ENCODE measurements around the gene LIMCH1.
"Not testable (repeated sequence)": the region's sequence is repeated elsewhere in the genome, so short reads cannot be mapped to it uniquely, and the experiment has no call there.

The LIMCH1 gene, protein sequence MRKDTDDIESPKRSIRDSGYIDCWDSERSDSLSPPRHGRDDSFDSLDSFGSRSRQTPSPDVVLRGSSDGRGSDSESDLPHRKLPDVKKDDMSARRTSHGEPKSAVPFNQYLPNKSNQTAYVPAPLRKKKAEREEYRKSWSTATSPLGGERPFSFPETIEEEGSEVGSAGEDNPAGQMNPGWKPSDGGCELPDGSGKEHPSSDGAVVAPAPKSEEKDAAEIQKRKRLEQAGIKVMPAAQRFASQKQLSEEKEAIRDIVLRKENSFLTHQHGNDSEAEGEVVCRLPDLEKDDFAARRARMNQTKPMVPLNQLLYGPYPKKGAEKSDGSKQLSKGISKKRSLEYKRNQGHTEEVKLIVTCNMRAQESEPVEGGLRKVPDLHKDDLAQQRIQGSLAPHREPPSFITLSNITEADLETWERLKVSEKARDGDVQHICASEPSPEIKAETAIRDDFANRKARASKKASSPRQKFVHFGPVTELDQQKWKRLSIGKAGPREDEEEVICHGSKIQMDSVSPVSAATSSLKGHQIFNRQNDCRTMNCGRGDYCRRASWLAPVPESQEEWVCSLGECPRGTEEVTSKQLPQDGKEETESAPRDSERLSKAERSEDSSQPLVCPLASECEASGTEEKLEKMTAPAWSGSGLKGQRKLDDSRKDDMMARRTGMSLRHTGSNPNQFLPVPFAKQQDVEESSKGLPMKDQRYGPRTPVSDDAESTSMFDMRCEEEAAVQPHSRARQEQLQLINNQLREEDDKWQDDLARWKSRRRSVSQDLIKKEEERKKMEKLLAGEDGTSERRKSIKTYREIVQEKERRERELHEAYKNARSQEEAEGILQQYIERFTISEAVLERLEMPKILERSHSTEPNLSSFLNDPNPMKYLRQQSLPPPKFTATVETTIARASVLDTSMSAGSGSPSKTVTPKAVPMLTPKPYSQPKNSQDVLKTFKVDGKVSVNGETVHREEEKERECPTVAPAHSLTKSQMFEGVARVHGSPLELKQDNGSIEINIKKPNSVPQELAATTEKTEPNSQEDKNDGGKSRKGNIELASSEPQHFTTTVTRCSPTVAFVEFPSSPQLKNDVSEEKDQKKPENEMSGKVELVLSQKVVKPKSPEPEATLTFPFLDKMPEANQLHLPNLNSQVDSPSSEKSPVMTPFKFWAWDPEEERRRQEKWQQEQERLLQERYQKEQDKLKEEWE (N-terminal part only)

DNA sequence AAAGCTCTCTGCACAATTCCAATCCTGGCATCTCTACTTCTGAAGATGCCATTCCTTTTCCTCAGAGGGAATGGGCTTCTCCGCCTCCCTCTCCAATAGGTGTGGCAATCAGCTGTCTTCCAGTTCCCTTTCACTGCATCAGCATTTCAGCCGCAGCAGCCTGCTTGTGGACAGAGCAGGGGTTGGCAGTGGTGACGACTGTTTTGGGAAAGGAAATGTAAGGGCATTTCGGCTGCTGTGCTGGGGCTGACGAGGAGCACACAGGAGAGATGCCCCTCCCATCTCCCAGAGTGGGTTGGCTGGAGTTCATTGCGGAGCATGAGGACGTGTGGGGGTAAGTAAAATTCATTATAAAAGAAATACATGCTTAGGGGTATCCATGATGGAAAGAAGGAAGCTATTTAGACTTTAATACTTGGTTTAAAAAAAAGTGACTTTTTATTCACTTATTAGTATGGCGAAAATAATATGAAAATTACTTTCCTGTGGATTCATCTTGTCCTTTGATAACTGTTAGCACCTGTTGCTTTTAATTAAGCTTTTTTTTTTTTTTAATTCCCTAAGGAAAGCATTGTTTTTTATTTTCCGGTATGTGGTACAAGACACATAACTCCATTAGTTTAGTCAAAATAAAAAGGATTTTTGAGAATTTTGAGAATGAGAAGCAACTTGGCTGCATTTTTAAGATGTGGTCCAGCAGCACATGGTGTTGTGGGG lies at the start of gene LIMCH1:
TSS of gene LIMCH1 (plus strand) at position 141 of the 717 bp plus-strand sequence. CDS start 67,839 bp downstream, outside the sequence.
- no peaks in the 10 kb centered on the region for H3K79me2 ChIP-seq (ENCODE audit: insufficient read depth, low read depth)
- H3K9ac ChIP-seq, result no peak within 1 kb of the TSS
- H3K27ac ChIP-seq, result no peak within 1 kb of the TSS
- H3K4me3 ChIP-seq (IDR thresholded peaks at IDR 0.05; ENCODE audit: insufficient read depth, low read depth, low read length), result no peak within 1 kb of the TSS
- H3K4me2 ChIP-seq, result no peak within 1 kb of the TSS
- no peaks in the 10 kb centered on the region for H3K36me3 ChIP-seq (ENCODE audit: insufficient read depth)
- H4K20me1 ChIP-seq (ENCODE audit: insufficient read depth), result no peaks in the 10 kb centered on the region
- TF ChIP-seq, protein P1, sequence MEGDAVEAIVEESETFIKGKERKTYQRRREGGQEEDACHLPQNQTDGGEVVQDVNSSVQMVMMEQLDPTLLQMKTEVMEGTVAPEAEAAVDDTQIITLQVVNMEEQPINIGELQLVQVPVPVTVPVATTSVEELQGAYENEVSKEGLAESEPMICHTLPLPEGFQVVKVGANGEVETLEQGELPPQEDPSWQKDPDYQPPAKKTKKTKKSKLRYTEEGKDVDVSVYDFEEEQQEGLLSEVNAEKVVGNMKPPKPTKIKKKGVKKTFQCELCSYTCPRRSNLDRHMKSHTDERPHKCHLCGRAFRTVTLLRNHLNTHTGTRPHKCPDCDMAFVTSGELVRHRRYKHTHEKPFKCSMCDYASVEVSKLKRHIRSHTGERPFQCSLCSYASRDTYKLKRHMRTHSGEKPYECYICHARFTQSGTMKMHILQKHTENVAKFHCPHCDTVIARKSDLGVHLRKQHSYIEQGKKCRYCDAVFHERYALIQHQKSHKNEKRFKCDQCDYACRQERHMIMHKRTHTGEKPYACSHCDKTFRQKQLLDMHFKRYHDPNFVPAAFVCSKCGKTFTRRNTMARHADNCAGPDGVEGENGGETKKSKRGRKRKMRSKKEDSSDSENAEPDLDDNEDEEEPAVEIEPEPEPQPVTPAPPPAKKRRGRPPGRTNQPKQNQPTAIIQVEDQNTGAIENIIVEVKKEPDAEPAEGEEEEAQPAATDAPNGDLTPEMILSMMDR (conservative IDR thresholded peaks at IDR 0.05; ENCODE audit: low read depth, low read length), result no peak
- H3K4me1 ChIP-seq (ENCODE audit: low read depth, poor library complexity, severe bottlenecking), result no peaks in the 10 kb centered on the region
- H3K27me3 ChIP-seq (ENCODE audit: insufficient read depth, low read depth), result no peaks in the 10 kb centered on the region
- H2AFZ ChIP-seq (ENCODE audit: low read depth), result no peak within 1 kb of the TSS

DNA sequence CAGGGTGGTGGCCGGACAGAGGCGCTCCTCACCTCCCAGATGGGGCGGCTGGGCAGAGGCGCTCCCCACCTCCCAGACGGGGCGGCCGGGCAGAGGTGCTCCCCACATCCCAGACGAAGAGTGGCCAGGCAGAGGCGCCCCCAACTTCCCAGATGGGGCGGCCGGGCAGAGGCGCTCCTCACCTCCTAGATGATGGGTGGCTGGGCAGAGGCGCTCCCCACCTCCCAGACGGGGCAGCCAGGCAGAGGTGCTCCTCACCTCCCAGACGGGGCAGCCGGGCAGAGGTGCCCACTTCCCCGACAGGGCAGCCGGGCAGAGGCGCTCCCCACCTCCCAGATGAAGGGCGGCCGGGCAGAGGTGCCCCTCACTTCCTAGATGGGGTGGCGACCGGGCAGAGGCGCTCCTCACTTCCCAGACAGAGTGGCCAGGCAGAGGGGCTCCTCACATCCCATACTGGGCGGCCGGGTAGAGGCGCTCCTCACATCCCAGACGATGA lies 46.8 kb upstream of the LIMCH1 start:
- not testable (repeated sequence) for H3K27me3 ChIP-seq (ENCODE audit: insufficient read depth, low read depth); H3K79me2 ChIP-seq (ENCODE audit: insufficient read depth, low read depth); H2AFZ ChIP-seq (ENCODE audit: low read depth); H3K36me3 ChIP-seq (ENCODE audit: insufficient read depth); H3K4me1 ChIP-seq (ENCODE audit: low read depth, poor library complexity, severe bottlenecking); H3K4me3 ChIP-seq (IDR thresholded peaks at IDR 0.05; ENCODE audit: insufficient read depth, low read depth, low read length); H3K4me2 ChIP-seq; H3K9ac ChIP-seq; H4K20me1 ChIP-seq (ENCODE audit: insufficient read depth); H3K27ac ChIP-seq

DNA sequence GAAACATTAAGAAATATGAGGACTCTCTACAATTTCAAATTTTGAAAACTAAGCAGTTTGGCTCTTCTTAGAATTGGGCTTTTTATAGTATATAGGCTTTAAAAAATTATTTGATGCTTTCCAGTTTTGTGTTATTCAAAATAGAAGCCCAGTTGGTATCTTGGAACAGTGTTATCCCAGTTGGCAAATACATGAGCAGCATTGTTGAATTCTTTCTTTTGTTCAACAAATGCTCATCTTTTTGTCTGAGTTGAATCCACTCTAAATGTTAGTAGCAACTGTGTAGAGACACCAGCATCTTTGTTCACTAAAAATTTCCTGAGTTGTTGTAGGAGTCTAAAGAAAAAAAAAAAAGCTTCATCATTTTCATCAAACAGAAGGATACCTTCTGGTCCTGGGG lies 41.0 kb upstream of the LIMCH1 start:
- Histone ChIP-seq H4K20me1 (ENCODE audit: insufficient read depth) (no peaks in the 10 kb centered on the region), H3K9ac (no peak overlapping the region), H3K36me3 (ENCODE audit: insufficient read depth) (no peaks in the 10 kb centered on the region), H3K4me2 (no peak overlapping the region), H2AFZ (ENCODE audit: low read depth) (no peak overlapping the region), H3K4me1 (ENCODE audit: low read depth, poor library complexity, severe bottlenecking) (no peaks in the 10 kb centered on the region), H3K4me3 (IDR thresholded peaks at IDR 0.05; ENCODE audit: insufficient read depth, low read depth, low read length) (no peak overlapping the region), H3K79me2 (ENCODE audit: insufficient read depth, low read depth) (no peaks in the 10 kb centered on the region), H3K27me3 (ENCODE audit: insufficient read depth, low read depth) (no peaks in the 10 kb centered on the region), H3K27ac (no peak overlapping the region)
- TF ChIP-seq, protein P1 (conservative IDR thresholded peaks at IDR 0.05; ENCODE audit: low read depth, low read length), result no peak

DNA sequence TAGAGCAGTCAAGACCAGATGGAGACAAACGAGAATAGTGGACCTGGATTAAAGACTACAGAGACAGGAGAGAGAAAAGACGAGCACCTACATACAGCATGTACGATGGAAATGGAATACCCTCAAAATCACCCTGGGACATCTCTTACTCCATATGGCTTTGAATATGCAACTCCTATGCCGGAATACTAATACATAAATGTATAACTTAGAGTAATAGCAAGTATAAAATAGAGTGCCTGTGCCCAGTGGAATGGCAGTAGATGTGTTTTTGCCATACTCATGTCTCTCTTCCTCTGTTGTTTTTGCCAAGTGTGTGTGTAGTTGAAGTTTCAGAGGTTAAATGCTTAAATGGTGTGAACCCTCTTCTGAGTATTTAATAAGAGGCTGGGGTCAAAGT lies 39.8 kb upstream of the LIMCH1 start:
- no peak overlapping the region for H3K27ac ChIP-seq
- H3K4me1 ChIP-seq (ENCODE audit: low read depth, poor library complexity, severe bottlenecking), result no peaks in the 10 kb centered on the region
- H3K79me2 ChIP-seq (ENCODE audit: insufficient read depth, low read depth), result no peaks in the 10 kb centered on the region
- H3K4me2 ChIP-seq, result no peak overlapping the region
- no peaks in the 10 kb centered on the region for H3K36me3 ChIP-seq (ENCODE audit: insufficient read depth)
- no peak overlapping the region for H2AFZ ChIP-seq (ENCODE audit: low read depth)
- H3K9ac ChIP-seq, result no peak overlapping the region
- TF ChIP-seq, protein P1 (conservative IDR thresholded peaks at IDR 0.05; ENCODE audit: low read depth, low read length), result no peak
- no peaks in the 10 kb centered on the region for H4K20me1 ChIP-seq (ENCODE audit: insufficient read depth)
- no peak overlapping the region for H3K4me3 ChIP-seq (IDR thresholded peaks at IDR 0.05; ENCODE audit: insufficient read depth, low read depth, low read length)
- H3K27me3 ChIP-seq (ENCODE audit: insufficient read depth, low read depth), result no peaks in the 10 kb centered on the region
